Cardiac muscle cell (in vitro differentiated cells and primary cell): ENCODE data around the gene SNX4. TPM values are rescaled to one million over a fixed set of nuclear protein-coding genes. Genes with fewer than 3 reads are reported as not detected.

Experiments used
- DNase-seq, 2 donors: peaks; one replicate each; pipeline versions ENCODE4 v3.0.0 to v3.0.0-alpha.2; 2010 to 2017; ENCODE audit warnings: low read depth in 1 of 2, low spot score in 1 of 2
- H3K27ac ChIP-seq: fragments of 200-600 bp; sonication (generic); 2 replicates; pipeline ENCODE4 v1.5.1; 2016
- H3K27me3 ChIP-seq: fragments of 200-600 bp; sonication (generic); 2 replicates; pipeline ENCODE4 v1.6.0; 2016; ENCODE audit warnings: control low read depth
- H3K36me3 ChIP-seq: fragments of 200-600 bp; sonication (generic); 2 replicates; pipeline ENCODE4 v1.5.1; 2016; ENCODE audit warnings: control low read depth
- H3K4me1 ChIP-seq: fragments of 200-600 bp; sonication (generic); 2 replicates; pipeline ENCODE4 v1.8.1; 2017; ENCODE audit warnings: low read depth, mild to moderate bottlenecking, mixed run types
- H3K4me3 ChIP-seq: fragments of 200-600 bp; sonication (generic); 2 replicates; pipeline ENCODE4 v1.5.1; 2016; ENCODE audit warnings: mild to moderate bottlenecking
- H3K9me3 ChIP-seq: fragments of 200-600 bp; sonication (generic); 2 replicates; pipeline ENCODE4 v1.5.1; 2017; ENCODE audit warnings: low read depth, mild to moderate bottlenecking, control low read depth
- CTCF ChIP-seq: IDR thresholded peaks from 2 replicates; pipeline ENCODE4 v1.5.1; 2012; ENCODE audit warnings: low read depth, mild to moderate bottlenecking, low read length
- polyA plus RNA-seq: library from polyadenylated mRNA; unstranded; fragments of >200 nt; fragmentation: Nextera tagmentation; extraction: Ambion mirVana; gene quantifications from 2 replicates; pipeline ENCODE4 v1.2.1, GENCODE V29; 2016
- total RNA-seq: library from RNA; depleted of rRNA; stranded (reverse); fragments of >200 nt; gene quantifications from 2 replicates; pipeline ENCODE4 v1.2.3, GENCODE V29; 2016

SNX4 gene
- total and polyA plus RNA-seq, 2 experiments from 2014 or later: 43.5 to 63.8 TPM

GRCh38 chr3:125433091-125433534 is 86.9 kb downstream of the SNX4 start:
- no peaks in the 10 kb centered on the region for H3K4me1 ChIP-seq
- H3K9me3 ChIP-seq: no peaks in the 10 kb centered on the region
- H3K36me3 ChIP-seq: no peaks in the 10 kb centered on the region
- H3K27me3 ChIP-seq: no peaks in the 10 kb centered on the region
- DNase-seq: no peak
- H3K27ac ChIP-seq: no peak overlapping the region
- TF ChIP-seq CTCF: no peak
- no peak overlapping the region for H3K4me3 ChIP-seq

GRCh38 chr3:125431912-125432790 is 87.9 kb downstream of the SNX4 start:
- DNase-seq: peak in 1 of 2 donors; percentile 55
- no peaks in the 10 kb centered on the region for H3K36me3 ChIP-seq
- H3K27ac ChIP-seq: no peak overlapping the region
- H3K4me3 ChIP-seq: no peak overlapping the region
- no peaks in the 10 kb centered on the region for H3K4me1 ChIP-seq
- no peaks in the 10 kb centered on the region for H3K9me3 ChIP-seq
- TF ChIP-seq CTCF: no peak
- no peaks in the 10 kb centered on the region for H3K27me3 ChIP-seq

DNA sequence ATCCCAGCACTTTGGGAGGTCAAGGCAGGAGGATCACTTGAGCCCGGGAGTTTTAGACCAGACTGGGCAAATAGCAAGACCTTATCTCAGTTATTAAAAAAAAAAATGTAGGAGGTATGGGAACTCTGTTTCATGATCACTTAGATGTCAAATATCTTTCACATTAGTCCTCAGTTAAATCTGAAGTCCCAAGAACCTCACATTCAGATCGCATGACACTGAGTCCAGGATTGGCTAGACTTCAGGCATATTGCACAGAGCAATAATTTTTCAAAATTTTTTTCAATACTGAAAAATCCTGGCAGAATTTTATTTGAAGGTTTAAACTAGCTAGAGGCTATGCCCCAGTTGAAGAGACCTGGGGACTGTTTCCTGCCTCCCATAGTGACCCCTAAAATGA is 88.6 kb downstream of the SNX4 start:
- Histone ChIP-seq H3K27me3 (no peaks in the 10 kb centered on the region), H3K27ac (no peak overlapping the region), H3K9me3 (no peaks in the 10 kb centered on the region), H3K4me1 (no peaks in the 10 kb centered on the region), H3K36me3 (no peaks in the 10 kb centered on the region), H3K4me3 (no peak overlapping the region)
- peak in 1 of 2 donors; percentile 8 for DNase-seq
- no peak for TF ChIP-seq CTCF

DNA sequence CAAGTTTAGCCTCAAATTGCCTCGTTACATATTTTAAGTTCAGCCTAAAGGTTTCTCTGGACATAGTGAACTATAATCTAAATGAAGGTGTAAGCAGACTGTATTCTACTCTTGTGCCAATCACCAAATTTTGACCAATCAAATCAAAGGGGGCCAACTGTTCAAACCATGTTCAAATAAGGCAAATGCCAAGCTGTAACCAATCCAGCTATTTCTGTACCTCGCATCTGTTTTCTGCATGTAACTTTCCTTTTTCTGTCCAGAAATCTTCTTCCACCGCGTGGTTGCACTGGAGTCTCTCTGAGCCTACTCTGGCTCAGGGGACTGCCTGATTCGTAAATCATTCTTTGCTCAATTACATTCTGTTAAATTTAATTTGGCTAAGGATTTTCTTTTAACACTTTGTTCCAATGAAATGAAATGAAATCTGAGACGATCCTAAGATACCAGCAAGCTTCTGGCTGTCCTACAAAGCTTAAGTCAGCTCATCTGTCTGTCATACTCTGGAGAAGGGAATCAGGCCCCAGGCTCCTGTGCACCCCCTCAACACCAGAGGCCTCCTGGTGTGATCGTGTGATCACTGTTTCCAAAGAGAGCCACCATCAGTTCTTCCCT is 91.7 kb downstream of the SNX4 start:
- no peaks in the 10 kb centered on the region for H3K36me3 ChIP-seq
- no peaks in the 10 kb centered on the region for H3K27me3 ChIP-seq
- H3K4me3 ChIP-seq: no peak overlapping the region
- no peak for TF ChIP-seq CTCF
- no peaks in the 10 kb centered on the region for H3K9me3 ChIP-seq
- H3K27ac ChIP-seq: no peak overlapping the region
- no peak for DNase-seq
- H3K4me1 ChIP-seq: no peaks in the 10 kb centered on the region

- DNase-seq: no peak
- Histone ChIP-seq H3K27ac (no peak overlapping the region), H3K4me1 (no peaks in the 10 kb centered on the region), H3K36me3 (no peaks in the 10 kb centered on the region), H3K27me3 (no peaks in the 10 kb centered on the region), H3K9me3 (no peaks in the 10 kb centered on the region), H3K4me3 (no peak overlapping the region)
- no peak for TF ChIP-seq CTCF
Measured at GRCh38 chr3:125418306-125418705, 101.7 kb downstream of the SNX4 start.
